ENCODE data around the gene GAREM1.
"Not testable (repeated sequence)": the region's sequence is repeated elsewhere in the genome, so short reads cannot be mapped to it uniquely, and the experiment has no call there.

GAREM1 gene

GRCh38 chr18:32480581-32480980, 9.9 kb upstream of the GAREM1 start:
- TF ChIP-seq CTCF (conservative IDR thresholded peaks at IDR 0.05) (no peak), ZFX (IDR thresholded peaks at IDR 0.05) (no peak)

GRCh38 chr18:32478807-32479206, 8.1 kb upstream of the GAREM1 start:
- no peak for TF ChIP-seq ZFX (IDR thresholded peaks at IDR 0.05)
- TF ChIP-seq CTCF (conservative IDR thresholded peaks at IDR 0.05): no peak
- H3K27ac ChIP-seq: no peak overlapping the region

More at GRCh38 chr18:32480581-32480980, 9.9 kb upstream of the GAREM1 start:
- H3K27ac ChIP-seq: no peak overlapping the region

GRCh38 chr18:32478317-32478716, 7.6 kb upstream of the GAREM1 start:
- no peak overlapping the region for H3K27ac ChIP-seq
- TF ChIP-seq CTCF (conservative IDR thresholded peaks at IDR 0.05) (no peak), ZFX (IDR thresholded peaks at IDR 0.05) (no peak)

GRCh38 chr18:32476106-32476505, 5.4 kb upstream of the GAREM1 start:
- TF ChIP-seq CTCF (conservative IDR thresholded peaks at IDR 0.05): no peak
- no peak for TF ChIP-seq ZFX (IDR thresholded peaks at IDR 0.05)
- no peak overlapping the region for H3K27ac ChIP-seq

GRCh38 chr18:32475069-32475468, 4.4 kb upstream of the GAREM1 start:
- H3K27ac ChIP-seq: not testable (repeated sequence)

GRCh38 chr18:32473325-32473724, 2.6 kb upstream of the GAREM1 start:
- TF ChIP-seq CTCF (conservative IDR thresholded peaks at IDR 0.05) (no peak), ZFX (IDR thresholded peaks at IDR 0.05) (no peak)
- H3K27ac ChIP-seq: no peak overlapping the region

GRCh38 chr18:32472841-32473240, 2.2 kb upstream of the GAREM1 start:
- TF ChIP-seq ZFX (IDR thresholded peaks at IDR 0.05) (no peak), CTCF (conservative IDR thresholded peaks at IDR 0.05) (no peak)
- no peak overlapping the region for H3K27ac ChIP-seq

- H3K27ac ChIP-seq: peak overlapping the region; percentile 55
- TF ChIP-seq ZFX (IDR thresholded peaks at IDR 0.05): no peak
- no peak for TF ChIP-seq CTCF (conservative IDR thresholded peaks at IDR 0.05)
Observed at GRCh38 chr18:32470460-32470713, 295 bp downstream of the GAREM1 start.
